KMS-11 (cell line): ENCODE data around the gene CELF2.

ENCODE experiments used
- H2AFZ ChIP-seq: fragments of 200-600 bp; sonication (generic); 2 replicates; pipeline ENCODE4 v1.6.1; 2016; ENCODE audit warnings: antibody characterized with exemption, mixed run types, low read depth
- H3K27ac ChIP-seq: fragments of 200-600 bp; sonication (generic); 2 replicates; pipeline ENCODE4 v1.6.1; 2016; ENCODE audit warnings: mild to moderate bottlenecking, mixed run types
- H3K27me3 ChIP-seq: fragments of 200-600 bp; sonication (generic); 2 replicates; pipeline ENCODE4 v1.6.1; 2017; ENCODE audit warnings: mild to moderate bottlenecking, low read depth, mixed run types, moderate library complexity; ENCODE audit not compliant: insufficient read depth
- H3K36me3 ChIP-seq: fragments of 200-600 bp; sonication (generic); 2 replicates; pipeline ENCODE4 v1.6.1; 2017; ENCODE audit warnings: mild to moderate bottlenecking, mixed run types; ENCODE audit not compliant: insufficient read depth
- H3K4me1 ChIP-seq: fragments of 200-600 bp; sonication (generic); 2 replicates; pipeline ENCODE4 v1.6.1; 2016; ENCODE audit warnings: mild to moderate bottlenecking, low read depth, mixed run types; ENCODE audit not compliant: poor library complexity, severe bottlenecking
- H3K4me2 ChIP-seq: fragments of 200-600 bp; sonication (generic); 2 replicates; pipeline ENCODE4 v1.7.0; 2016; ENCODE audit warnings: mild to moderate bottlenecking, mixed run types
- H3K4me3 ChIP-seq: fragments of 200-600 bp; sonication (generic); IDR thresholded peaks from 2 replicates; pipeline ENCODE4 v1.6.1; 2017; ENCODE audit warnings: low read depth, low read length, mixed read lengths; ENCODE audit not compliant: insufficient read depth
- H3K79me2 ChIP-seq: fragments of 200-600 bp; sonication (generic); 2 replicates; pipeline ENCODE4 v1.6.1; 2016; ENCODE audit warnings: low read depth, mixed run types; ENCODE audit not compliant: insufficient read depth
- H3K9ac ChIP-seq: fragments of 200-600 bp; sonication (generic); 2 replicates; pipeline ENCODE4 v1.6.1; 2016; ENCODE audit warnings: mild to moderate bottlenecking, mixed run types
- H4K20me1 ChIP-seq: fragments of 200-600 bp; sonication (generic); 2 replicates; pipeline ENCODE4 v1.6.1; 2016; ENCODE audit warnings: mild to moderate bottlenecking, mixed run types; ENCODE audit not compliant: insufficient read depth
- CTCF ChIP-seq: fragments of 200-600 bp; sonication (generic); conservative IDR thresholded peaks from 2 replicates; pipeline ENCODE4 v1.6.1; 2017; ENCODE audit warnings: low read depth, mild to moderate bottlenecking, antibody characterized with exemption, low read length, moderate library complexity, mixed read lengths

Gene CELF2

DNA sequence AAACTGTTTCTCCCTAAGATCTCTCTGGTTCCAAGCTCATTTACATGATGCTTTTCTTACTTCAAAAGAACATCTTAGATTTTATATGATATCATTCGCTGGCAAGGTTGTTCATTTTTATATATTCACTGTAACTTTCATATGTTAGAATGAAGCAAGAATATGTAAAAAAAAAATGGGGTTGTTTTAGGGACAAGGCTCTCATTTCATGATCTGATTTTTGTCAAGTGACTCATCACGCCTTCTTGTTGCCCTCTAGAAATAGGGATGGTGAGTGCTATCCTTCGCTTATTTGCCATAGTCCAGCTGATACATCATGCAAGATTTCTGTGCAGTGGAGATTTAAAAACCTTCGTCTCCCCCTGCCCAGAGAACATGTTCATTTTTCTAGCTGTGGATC is 14.0 kb upstream of the CELF2 start:
- TF ChIP-seq CTCF = no peak
- Histone ChIP-seq H3K27ac (no peak overlapping the region), H3K79me2 (no peaks in the 10 kb centered on the region), H3K36me3 (no peaks in the 10 kb centered on the region), H3K4me1 (no peaks in the 10 kb centered on the region), H3K4me2 (no peak overlapping the region), H2AFZ (no peak overlapping the region), H3K9ac (no peak overlapping the region), H3K27me3 (no peaks in the 10 kb centered on the region), H3K4me3 (no peak overlapping the region), H4K20me1 (no peaks in the 10 kb centered on the region)

- no peaks in the 10 kb centered on the region for H3K27me3 ChIP-seq
- H3K9ac ChIP-seq = no peak overlapping the region
- no peak overlapping the region for H3K4me3 ChIP-seq
- H4K20me1 ChIP-seq = no peaks in the 10 kb centered on the region
- H3K79me2 ChIP-seq = no peaks in the 10 kb centered on the region
- no peaks in the 10 kb centered on the region for H3K4me1 ChIP-seq
- H3K36me3 ChIP-seq = no peaks in the 10 kb centered on the region
- H3K4me2 ChIP-seq = no peak overlapping the region
- H3K27ac ChIP-seq = no peak overlapping the region
- H2AFZ ChIP-seq = no peak overlapping the region
- TF ChIP-seq CTCF = no peak
Measured at GRCh38 chr10:11004144-11005077, 13.3 kb upstream of the CELF2 start.

DNA sequence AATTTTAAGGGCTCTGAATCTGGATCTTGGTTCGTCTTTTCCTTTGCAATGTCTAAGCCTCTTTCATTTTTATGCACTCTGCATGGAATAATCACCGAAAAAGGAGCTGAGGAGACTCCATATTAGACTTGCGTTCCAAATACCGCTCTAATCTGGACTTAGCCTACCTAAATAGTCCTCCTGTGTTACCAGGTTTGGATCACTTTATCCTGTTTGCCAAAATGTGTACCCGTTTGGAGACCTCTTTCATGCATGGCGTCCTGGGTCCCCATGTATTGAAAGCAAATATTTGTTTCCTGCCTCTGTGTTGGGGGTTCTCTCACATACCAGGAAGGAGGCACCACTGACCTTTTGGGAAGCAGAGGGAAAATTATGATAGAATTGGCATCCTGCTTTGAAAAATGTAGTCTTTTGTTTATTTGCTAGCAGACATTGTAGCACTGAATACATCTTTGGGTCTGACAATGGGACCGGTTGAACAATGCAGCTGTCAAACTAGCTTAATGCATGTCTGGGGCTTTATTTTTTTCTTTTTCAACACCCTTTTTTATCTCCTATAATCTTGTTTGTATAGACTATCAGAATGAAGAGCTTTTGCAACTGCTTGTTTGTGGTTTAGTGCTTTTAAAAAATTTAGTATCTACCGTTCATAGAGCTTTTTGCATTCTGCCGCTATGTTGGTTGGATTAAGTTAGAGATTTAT is 11.8 kb upstream of the CELF2 start:
- Histone ChIP-seq H3K4me2 (no peak overlapping the region), H3K79me2 (no peaks in the 10 kb centered on the region), H4K20me1 (no peaks in the 10 kb centered on the region), H3K27me3 (no peaks in the 10 kb centered on the region), H3K9ac (no peak overlapping the region), H2AFZ (no peak overlapping the region), H3K4me3 (no peak overlapping the region), H3K4me1 (no peaks in the 10 kb centered on the region), H3K27ac (no peak overlapping the region), H3K36me3 (no peaks in the 10 kb centered on the region)
- TF ChIP-seq CTCF = no peak

- Histone ChIP-seq H3K27ac (no peak overlapping the region), H3K79me2 (no peaks in the 10 kb centered on the region), H3K9ac (no peak overlapping the region), H3K4me3 (no peak overlapping the region), H2AFZ (no peak overlapping the region), H3K4me1 (no peaks in the 10 kb centered on the region), H3K4me2 (no peak overlapping the region), H3K27me3 (no peaks in the 10 kb centered on the region), H4K20me1 (no peaks in the 10 kb centered on the region), H3K36me3 (no peaks in the 10 kb centered on the region)
- no peak for TF ChIP-seq CTCF
Measured at GRCh38 chr10:11006428-11006825, 11.2 kb upstream of the CELF2 start.
